ENCODE results near the gene PTTG1.

- TF ChIP-seq CTCF (IDR thresholded peaks at IDR 0.05) (no peak), POLR2A (IDR thresholded peaks at IDR 0.05) (no peak)
Measured at GRCh38 chr5:160378330-160378729, 43.3 kb upstream of the PTTG1 start.
